GM19463 (cell line): ENCODE results near the gene PMAIP1.

ENCODE experiments used
- ATAC-seq: cut with Tn5 transposase; IDR thresholded peaks from one replicate; pipeline ENCODE4 v1.9.1; 2021; ENCODE audit warnings: mild to moderate bottlenecking, moderate library complexity; ENCODE audit not compliant: unreplicated experiment

PMAIP1 gene

DNA sequence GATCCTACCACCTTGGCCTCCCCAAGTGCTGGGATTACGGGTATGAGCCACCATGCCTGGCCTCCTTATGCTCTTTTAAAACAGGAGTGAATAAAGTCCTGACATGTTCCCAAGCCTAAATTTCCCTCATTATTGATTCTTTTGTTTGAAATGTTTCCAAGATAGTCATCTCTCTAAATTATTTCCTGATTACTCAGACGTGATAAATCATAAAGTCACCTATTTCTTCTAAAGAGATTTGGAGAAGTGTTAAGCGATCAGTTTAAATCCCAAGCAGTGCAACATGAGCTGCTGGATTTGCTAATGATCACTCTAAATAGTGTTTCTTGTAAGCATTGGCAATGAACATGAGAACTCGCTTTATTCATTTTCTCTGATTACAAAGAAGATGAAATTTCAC is 51.8 kb downstream of the PMAIP1 start:
- ATAC-seq: no peak

- no peak for ATAC-seq
Observed at GRCh38 chr18:59952283-59953007, 52.6 kb downstream of the PMAIP1 start.
